GM20000 (cell line): ENCODE measurements around the gene OR4D9.

Experiments used
- DNase-seq: peaks from one replicate; pipeline ENCODE4 v3.0.0; 2012; ENCODE audit warnings: low spot score
- TF ChIP-seq, protein P1 (sequence below): IDR thresholded peaks from 2 replicates; pipeline ENCODE4 v1.5.1; 2012; ENCODE audit warnings: mild to moderate bottlenecking, control low read depth; ENCODE audit errors: extremely low read depth, missing control alignments

Gene OR4D9

GRCh38 chr11:59551659-59552521, 40.6 kb downstream of the OR4D9 start:
- DNase-seq = no peak
- TF ChIP-seq, protein P1, sequence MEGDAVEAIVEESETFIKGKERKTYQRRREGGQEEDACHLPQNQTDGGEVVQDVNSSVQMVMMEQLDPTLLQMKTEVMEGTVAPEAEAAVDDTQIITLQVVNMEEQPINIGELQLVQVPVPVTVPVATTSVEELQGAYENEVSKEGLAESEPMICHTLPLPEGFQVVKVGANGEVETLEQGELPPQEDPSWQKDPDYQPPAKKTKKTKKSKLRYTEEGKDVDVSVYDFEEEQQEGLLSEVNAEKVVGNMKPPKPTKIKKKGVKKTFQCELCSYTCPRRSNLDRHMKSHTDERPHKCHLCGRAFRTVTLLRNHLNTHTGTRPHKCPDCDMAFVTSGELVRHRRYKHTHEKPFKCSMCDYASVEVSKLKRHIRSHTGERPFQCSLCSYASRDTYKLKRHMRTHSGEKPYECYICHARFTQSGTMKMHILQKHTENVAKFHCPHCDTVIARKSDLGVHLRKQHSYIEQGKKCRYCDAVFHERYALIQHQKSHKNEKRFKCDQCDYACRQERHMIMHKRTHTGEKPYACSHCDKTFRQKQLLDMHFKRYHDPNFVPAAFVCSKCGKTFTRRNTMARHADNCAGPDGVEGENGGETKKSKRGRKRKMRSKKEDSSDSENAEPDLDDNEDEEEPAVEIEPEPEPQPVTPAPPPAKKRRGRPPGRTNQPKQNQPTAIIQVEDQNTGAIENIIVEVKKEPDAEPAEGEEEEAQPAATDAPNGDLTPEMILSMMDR = no peak

DNA sequence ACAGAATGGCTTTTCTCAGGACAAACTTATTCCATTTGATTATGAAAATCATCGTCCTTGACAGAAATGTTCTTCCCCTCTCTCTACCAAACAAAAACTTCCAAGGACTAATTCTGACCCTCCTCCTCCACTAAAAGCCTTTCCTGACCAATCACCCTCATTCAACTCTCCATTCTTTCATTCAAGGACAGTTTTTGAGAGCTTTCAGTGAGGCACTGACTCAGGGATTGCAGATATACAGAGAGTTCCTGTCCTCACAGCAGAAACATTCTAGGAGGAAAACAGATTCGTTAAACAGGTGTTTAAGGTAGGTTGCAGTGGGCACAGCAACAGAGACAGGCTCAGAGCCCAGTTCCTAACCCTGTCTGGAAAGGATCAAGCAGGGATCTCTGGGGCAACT, 41.5 kb downstream of the OR4D9 start:
- no peak for DNase-seq
- TF ChIP-seq, protein P1 = no peak

DNA sequence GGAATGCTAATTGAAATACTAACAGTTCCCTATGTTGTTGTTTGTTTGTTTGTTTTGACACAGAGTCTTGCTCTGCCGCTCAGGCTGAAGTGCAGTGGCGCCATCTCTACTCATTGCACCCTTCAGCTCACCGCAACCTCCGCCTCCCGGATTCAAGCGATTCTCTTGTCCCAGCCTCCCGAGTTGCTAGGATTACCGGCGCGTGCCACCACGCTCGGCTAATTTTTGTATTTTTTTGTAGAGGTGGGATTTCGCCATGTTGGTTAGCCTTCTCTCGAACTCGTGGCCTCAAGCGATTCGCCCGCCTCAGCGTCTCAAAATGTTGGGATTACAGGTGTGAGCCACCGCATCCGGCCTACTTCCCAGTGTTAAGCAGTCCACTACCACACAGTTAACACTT, 42.0 kb downstream of the OR4D9 start:
- DNase-seq = no peak
- TF ChIP-seq, protein P1 = no peak

GRCh38 chr11:59555601-59556114, 44.3 kb downstream of the OR4D9 start:
- TF ChIP-seq, protein P1 = no peak
- no peak for DNase-seq

DNA sequence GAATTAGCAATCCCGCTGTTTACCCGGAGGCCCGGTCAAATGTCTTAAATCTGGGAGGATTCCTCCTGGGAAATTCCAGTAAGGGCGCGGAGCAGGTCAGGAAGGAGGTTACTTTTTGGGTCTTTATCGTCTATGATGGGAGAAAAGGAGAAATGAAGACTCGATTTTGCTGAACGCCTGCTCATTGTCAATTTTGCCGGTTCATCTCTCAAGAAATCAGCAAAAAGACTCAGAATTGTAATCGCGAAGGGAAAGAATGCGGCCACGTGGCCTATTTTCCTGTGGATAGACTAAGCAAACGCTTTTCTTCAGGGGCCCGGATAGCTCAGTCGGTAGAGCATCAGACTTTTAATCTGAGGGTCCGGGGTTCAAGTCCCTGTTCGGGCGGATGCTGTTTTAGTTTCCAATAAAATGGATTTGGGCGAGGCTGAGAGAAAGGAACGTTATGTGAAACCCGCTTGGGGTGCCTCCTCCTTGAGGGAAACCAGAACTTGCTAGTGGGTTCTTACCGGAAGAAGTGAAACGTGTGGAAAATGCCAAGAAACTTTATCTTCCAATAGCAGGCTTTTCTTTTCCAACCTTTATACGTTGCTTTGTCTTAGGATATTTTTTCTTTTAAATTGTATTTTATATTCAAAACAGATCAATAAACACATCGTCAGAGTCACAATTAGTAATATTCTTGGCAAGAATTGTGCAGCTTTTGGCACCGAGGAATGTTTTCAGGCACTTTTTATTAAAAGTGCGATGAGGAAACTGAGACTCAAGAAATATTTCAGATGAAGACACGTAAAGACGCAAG, 45.0 kb downstream of the OR4D9 start:
- no peak for DNase-seq
- TF ChIP-seq, protein P1 = no peak

DNA sequence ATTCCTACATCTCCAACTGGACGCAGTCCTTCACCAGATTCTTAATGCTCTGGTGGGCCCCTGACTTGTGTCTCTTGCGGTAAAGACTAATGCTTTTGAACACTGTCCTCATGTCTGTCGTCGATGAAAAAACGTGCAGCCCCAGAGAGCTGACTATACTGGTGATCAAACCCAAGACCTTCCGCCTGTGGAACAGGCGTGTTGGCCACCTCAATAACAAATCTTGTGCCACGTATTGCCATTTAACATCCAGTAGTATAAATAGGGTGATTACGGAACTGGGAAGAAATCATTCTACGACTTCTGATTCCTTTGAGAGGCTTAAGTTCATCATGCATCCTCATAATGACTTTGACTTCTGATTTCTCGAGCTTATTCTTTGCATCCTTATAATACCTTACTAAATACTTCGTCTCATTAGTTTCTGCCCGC, 45.6 kb downstream of the OR4D9 start:
- TF ChIP-seq, protein P1 = no peak
- no peak for DNase-seq

DNA sequence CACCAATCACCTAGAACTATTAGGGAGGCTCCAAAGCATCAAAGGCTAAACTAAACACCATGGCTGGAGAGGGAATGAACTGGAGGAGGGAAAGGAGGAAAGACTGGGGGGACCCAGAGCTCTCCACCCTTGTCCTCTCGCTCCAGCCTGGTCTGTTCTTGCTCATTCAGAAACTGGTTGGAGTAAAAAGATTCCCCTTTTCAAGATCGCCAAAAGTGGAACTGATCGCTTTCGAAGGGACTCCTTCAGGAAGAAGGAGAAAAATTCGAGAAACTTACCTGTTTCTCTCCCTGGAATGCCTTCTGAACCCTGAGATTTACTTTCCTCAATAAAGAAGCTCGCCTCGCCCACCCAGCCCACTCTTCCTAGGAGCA, 46.9 kb downstream of the OR4D9 start:
- no peak for DNase-seq
- TF ChIP-seq, protein P1 = no peak
